Activated T-helper 17 cell treated with anti-CD3 and anti-CD28 coated beads, Interleukin-2, amount 50 U/mL, for 72 hours (primary cell): ENCODE measurements around the gene HECW1. TPM values are rescaled to one million over a fixed set of nuclear protein-coding genes. Genes with fewer than 3 reads are reported as not detected.
"Not testable (repeated sequence)": the region's sequence is repeated elsewhere in the genome, so short reads cannot be mapped to it uniquely, and the experiment has no call there.

Experiments used
- ATAC-seq: fragments of 150-1000 bp; cut with Tn5 transposase; replicated peaks from 2 replicates; pipeline ENCODE4 v1.10.0; 2021; ENCODE audit warnings: mild to moderate bottlenecking, moderate library complexity
- H3K27ac Mint-ChIP-seq: one replicate; pipeline ENCODE4 v1.8.0; 2022; ENCODE audit warnings: mixed read lengths
- H3K27me3 Mint-ChIP-seq: one replicate; pipeline ENCODE4 v1.8.0; 2022; ENCODE audit warnings: mixed read lengths
- H3K36me3 Mint-ChIP-seq: one replicate; pipeline ENCODE4 v1.8.0; 2022; ENCODE audit warnings: low read depth, mild to moderate bottlenecking, mixed read lengths
- H3K4me1 Mint-ChIP-seq: one replicate; pipeline ENCODE4 v1.8.0; 2022; ENCODE audit warnings: mixed read lengths
- H3K4me3 Mint-ChIP-seq: one replicate; pipeline ENCODE4 v1.8.0; 2022; ENCODE audit warnings: mild to moderate bottlenecking, mixed read lengths
- H3K9me3 Mint-ChIP-seq: one replicate; pipeline ENCODE4 v1.8.0; 2022; ENCODE audit warnings: mixed read lengths
- total RNA-seq, 2 donors: library from RNA; stranded (reverse); gene quantifications; one replicate each; pipeline ENCODE4 v1.2.3, GENCODE V29; 2022

The HECW1 gene
- total RNA-seq, 2 donors from 2014 or later = not detected

- Mint-ChIP-seq H3K36me3 (no peaks in the 10 kb centered on the region), H3K4me1 (no peaks in the 10 kb centered on the region), H3K4me3 (no peak overlapping the region), H3K27me3 (peaks cover 4% of the 10 kb centered on the region), H3K27ac (no peak overlapping the region), H3K9me3 (no peaks in the 10 kb centered on the region)
- no peak for ATAC-seq
These were observed 357.7 kb downstream of the HECW1 start for GRCh38 chr7:43470110-43470509.

DNA sequence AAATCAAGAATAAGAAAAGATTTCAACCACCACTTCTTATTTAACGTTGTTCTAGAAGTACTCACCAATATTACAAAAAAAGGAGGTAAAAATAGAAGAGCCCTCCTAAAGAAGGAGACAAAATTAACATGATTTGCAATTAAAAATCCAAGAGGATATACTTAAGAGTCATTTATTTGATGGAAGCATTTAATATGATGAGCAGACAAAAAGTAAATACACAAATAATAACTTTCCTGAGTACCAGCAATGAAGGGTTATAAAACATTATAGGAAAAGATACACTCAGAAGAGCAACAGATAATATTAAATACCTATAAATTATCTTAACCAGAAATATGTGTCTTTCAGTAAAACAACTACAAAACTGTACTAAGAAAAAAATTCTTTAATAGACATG lies 363.5 kb downstream of the HECW1 start:
- Mint-ChIP-seq H3K36me3 (no peaks in the 10 kb centered on the region), H3K27me3 (peaks cover 3% of the 10 kb centered on the region), H3K27ac (no peak overlapping the region), H3K4me3 (no peak overlapping the region), H3K9me3 (no peaks in the 10 kb centered on the region), H3K4me1 (peaks cover 4% of the 10 kb centered on the region)
- no peak for ATAC-seq

DNA sequence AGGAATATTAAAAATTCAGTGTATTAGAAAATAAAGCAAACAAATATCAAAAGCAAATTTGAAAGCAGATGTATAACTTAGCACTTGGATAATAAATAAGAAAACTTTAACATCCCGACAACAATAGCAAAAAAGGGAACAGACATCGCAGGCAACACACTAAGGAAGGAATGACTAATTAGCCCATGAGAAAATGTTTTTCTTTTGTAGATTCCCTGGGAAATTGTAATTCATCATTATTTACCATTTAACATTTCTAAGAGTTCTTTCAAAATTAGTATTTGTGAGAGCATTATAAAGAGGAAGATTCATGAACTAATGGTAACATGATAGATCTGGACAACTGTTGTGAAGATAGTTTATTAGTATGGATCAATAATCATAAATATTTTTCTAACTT lies 364.4 kb downstream of the HECW1 start:
- Mint-ChIP-seq H3K4me3 (no peak overlapping the region), H3K27ac (peak overlapping the region; percentile 25), H3K9me3 (no peaks in the 10 kb centered on the region), H3K27me3 (peaks cover 3% of the 10 kb centered on the region), H3K36me3 (no peaks in the 10 kb centered on the region), H3K4me1 (peaks cover 4% of the 10 kb centered on the region)
- no peak for ATAC-seq

GRCh38 chr7:43479042-43479441 lies 366.6 kb downstream of the HECW1 start:
- peaks cover 3% of the 10 kb centered on the region for H3K27me3 Mint-ChIP-seq
- H3K9me3 Mint-ChIP-seq = no peaks in the 10 kb centered on the region
- peaks cover 4% of the 10 kb centered on the region for H3K4me1 Mint-ChIP-seq
- H3K27ac Mint-ChIP-seq = no peak overlapping the region
- no peaks in the 10 kb centered on the region for H3K36me3 Mint-ChIP-seq
- no peak for ATAC-seq
- H3K4me3 Mint-ChIP-seq = no peak overlapping the region

- ATAC-seq = no peak
- Mint-ChIP-seq H3K27me3 (peaks cover 3% of the 10 kb centered on the region), H3K9me3 (no peaks in the 10 kb centered on the region), H3K4me1 (peaks cover 4% of the 10 kb centered on the region), H3K4me3 (no peak overlapping the region), H3K27ac (no peak overlapping the region), H3K36me3 (no peaks in the 10 kb centered on the region)
These were observed 367.1 kb downstream of the HECW1 start for GRCh38 chr7:43479543-43479942.

- Mint-ChIP-seq H3K4me1 (peaks cover 4% of the 10 kb centered on the region), H3K4me3 (no peak overlapping the region), H3K27ac (no peak overlapping the region), H3K9me3 (no peaks in the 10 kb centered on the region), H3K36me3 (no peaks in the 10 kb centered on the region), H3K27me3 (peaks cover 3% of the 10 kb centered on the region)
- ATAC-seq = no peak
These were observed 368.1 kb downstream of the HECW1 start for GRCh38 chr7:43480581-43480980.

GRCh38 chr7:43481902-43482678 lies 369.6 kb downstream of the HECW1 start:
- Mint-ChIP-seq H3K27me3 (peaks cover 3% of the 10 kb centered on the region), H3K36me3 (no peaks in the 10 kb centered on the region), H3K9me3 (no peaks in the 10 kb centered on the region), H3K27ac (no peak overlapping the region), H3K4me3 (no peak overlapping the region), H3K4me1 (peaks cover 4% of the 10 kb centered on the region)
- no peak for ATAC-seq

DNA sequence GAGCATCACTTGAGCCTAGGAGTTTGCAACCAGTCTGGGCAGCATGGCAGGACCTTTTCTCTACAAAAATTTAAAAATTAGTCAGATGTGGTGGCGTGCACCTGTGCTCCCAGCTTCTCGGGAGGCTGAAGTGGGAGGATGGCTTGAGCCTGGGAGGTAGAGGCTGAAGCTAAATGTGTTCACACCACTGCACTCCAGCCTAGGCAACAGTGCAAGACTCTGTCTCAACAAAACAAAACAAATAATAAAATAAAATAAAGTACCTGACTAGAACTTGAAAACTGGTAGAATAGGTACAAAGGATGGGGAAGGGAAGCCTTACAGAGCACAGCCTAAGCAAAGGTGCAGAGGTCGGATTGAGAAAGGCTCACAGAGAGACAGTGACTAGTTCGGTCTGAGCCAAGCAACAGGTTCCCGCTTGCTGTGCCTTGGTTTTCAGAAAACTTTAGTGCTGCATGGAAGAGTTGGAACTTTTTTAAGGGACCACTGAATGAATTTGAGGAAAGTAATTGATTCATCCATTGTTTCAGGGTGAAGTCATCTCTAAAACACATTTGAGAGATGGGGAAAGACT lies 370.3 kb downstream of the HECW1 start:
- Mint-ChIP-seq H3K36me3 (no peaks in the 10 kb centered on the region), H3K9me3 (no peaks in the 10 kb centered on the region), H3K27ac (no peak overlapping the region), H3K4me1 (no peaks in the 10 kb centered on the region), H3K27me3 (no peaks in the 10 kb centered on the region), H3K4me3 (no peak overlapping the region)
- no peak for ATAC-seq

- Mint-ChIP-seq H3K36me3 (no peaks in the 10 kb centered on the region), H3K9me3 (no peaks in the 10 kb centered on the region), H3K4me1 (no peaks in the 10 kb centered on the region), H3K27ac (no peak overlapping the region), H3K27me3 (no peaks in the 10 kb centered on the region), H3K4me3 (no peak overlapping the region)
- no peak for ATAC-seq
These were observed 372.4 kb downstream of the HECW1 start for GRCh38 chr7:43484678-43485395.

GRCh38 chr7:43485580-43485979 lies 373.1 kb downstream of the HECW1 start:
- H3K27ac Mint-ChIP-seq = no peak overlapping the region
- ATAC-seq = no peak
- H3K9me3 Mint-ChIP-seq = no peaks in the 10 kb centered on the region
- no peaks in the 10 kb centered on the region for H3K36me3 Mint-ChIP-seq
- H3K4me1 Mint-ChIP-seq = no peaks in the 10 kb centered on the region
- H3K27me3 Mint-ChIP-seq = no peaks in the 10 kb centered on the region
- no peak overlapping the region for H3K4me3 Mint-ChIP-seq

DNA sequence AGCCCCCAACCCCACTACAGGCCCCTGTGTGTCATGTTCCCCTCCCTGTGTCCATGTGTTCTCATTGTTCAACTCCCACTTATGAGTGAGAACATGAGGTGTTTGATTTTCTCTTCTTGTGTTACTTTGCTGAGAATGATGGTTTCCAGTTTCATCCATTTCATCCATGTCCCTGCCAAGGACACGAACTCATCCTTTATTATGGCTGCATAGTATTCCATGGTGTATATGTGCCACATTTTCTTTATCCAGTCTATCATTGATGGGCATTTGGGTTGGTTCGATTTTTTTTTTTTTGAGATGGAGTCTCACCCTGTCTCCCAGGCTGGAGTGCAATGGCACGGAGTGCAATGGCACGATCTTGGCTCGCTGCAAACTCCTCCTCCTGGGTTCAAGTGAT lies 373.6 kb downstream of the HECW1 start:
- H3K4me3 Mint-ChIP-seq, H3K9me3 Mint-ChIP-seq, H3K36me3 Mint-ChIP-seq, H3K27ac Mint-ChIP-seq, H3K4me1 Mint-ChIP-seq, H3K27me3 Mint-ChIP-seq, ATAC-seq: not testable (repeated sequence)

GRCh38 chr7:43486634-43487033 lies 374.2 kb downstream of the HECW1 start:
- no peaks in the 10 kb centered on the region for H3K4me1 Mint-ChIP-seq
- H3K4me3 Mint-ChIP-seq = no peak overlapping the region
- no peak for ATAC-seq
- H3K27me3 Mint-ChIP-seq = no peaks in the 10 kb centered on the region
- H3K27ac Mint-ChIP-seq = no peak overlapping the region
- H3K9me3 Mint-ChIP-seq = no peaks in the 10 kb centered on the region
- no peaks in the 10 kb centered on the region for H3K36me3 Mint-ChIP-seq

DNA sequence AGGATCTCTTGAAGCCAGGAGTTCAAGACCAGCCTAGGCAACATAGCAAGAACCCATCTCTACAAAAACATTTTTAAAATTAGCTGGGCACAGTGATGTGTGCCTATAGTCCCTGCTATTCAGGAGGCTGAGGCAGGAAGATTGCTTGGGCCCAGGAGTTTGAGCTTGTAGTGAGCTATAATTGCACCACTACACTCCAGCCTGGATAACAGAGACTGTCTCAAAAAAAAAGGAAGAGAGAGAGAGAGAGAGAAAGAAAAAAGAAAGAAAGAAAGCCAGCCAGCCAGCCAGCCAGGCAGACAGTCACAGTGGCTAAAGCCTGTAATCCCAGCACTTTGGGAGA lies 375.3 kb downstream of the HECW1 start:
- no peak overlapping the region for H3K4me3 Mint-ChIP-seq
- no peaks in the 10 kb centered on the region for H3K4me1 Mint-ChIP-seq
- H3K36me3 Mint-ChIP-seq = no peaks in the 10 kb centered on the region
- peaks cover 5% of the 10 kb centered on the region for H3K27me3 Mint-ChIP-seq
- ATAC-seq = no peak
- no peak overlapping the region for H3K27ac Mint-ChIP-seq
- H3K9me3 Mint-ChIP-seq = no peaks in the 10 kb centered on the region

GRCh38 chr7:43489257-43489656 lies 376.8 kb downstream of the HECW1 start:
- no peak for ATAC-seq
- Mint-ChIP-seq H3K27ac (no peak overlapping the region), H3K4me1 (no peaks in the 10 kb centered on the region), H3K27me3 (peaks cover 12% of the 10 kb centered on the region), H3K9me3 (no peaks in the 10 kb centered on the region), H3K4me3 (no peak overlapping the region), H3K36me3 (no peaks in the 10 kb centered on the region)

DNA sequence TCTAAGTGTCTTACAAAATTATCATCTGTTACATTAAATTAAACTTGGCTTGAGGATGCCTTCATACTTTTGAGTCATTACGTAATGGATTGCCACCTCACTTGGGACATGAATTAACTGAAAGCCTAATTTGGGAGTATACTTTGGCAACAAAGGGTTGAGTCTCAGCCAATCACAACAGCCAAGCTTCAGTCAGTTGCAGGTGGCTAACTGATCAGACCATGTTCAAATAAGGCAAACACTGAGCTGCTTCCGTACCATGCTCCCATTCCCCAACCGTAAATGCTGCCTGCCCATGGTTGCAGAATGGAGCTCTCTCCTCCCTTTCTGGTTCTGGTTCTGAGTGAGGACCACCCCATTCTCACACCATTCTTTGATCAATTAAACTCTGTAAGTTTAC lies 377.6 kb downstream of the HECW1 start:
- Mint-ChIP-seq H3K4me3 (no peak overlapping the region), H3K36me3 (no peaks in the 10 kb centered on the region), H3K27me3 (peaks cover 13% of the 10 kb centered on the region), H3K4me1 (no peaks in the 10 kb centered on the region), H3K27ac (no peak overlapping the region), H3K9me3 (no peaks in the 10 kb centered on the region)
- ATAC-seq = no peak
